ENCODE results near the gene PLEKHM2. TPM values are rescaled to one million over a fixed set of nuclear protein-coding genes. Genes with fewer than 3 reads are reported as not detected.
A peak's percentile ranks its signal among the peaks of the same experiment; 100 is the strongest.

Gene PLEKHM2
- total RNA-seq, 1 donor from 2014 or later: 71.2 TPM

DNA sequence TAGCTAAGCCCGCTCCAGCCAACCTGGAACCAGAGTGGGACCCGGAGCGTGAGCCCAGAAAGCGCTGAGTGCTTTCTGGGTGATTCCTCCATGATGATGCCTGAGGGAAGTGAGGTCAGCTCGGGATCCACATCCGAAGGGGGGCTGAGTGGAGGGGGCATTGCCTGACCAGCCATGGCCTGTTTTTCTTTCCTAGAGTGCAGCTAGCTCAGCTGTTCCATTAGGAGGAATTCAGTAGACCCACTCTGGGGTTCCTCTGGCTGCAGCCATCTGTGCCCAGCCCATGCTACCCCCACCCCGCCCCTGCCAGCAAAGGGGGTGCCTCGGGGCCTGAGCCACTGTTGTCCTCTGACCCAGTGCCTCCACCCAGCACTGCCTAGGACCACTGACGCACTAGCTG is 42.4 kb downstream of the PLEKHM2 start:
- DNase-seq (ENCODE audit: low spot score): no peak

DNA sequence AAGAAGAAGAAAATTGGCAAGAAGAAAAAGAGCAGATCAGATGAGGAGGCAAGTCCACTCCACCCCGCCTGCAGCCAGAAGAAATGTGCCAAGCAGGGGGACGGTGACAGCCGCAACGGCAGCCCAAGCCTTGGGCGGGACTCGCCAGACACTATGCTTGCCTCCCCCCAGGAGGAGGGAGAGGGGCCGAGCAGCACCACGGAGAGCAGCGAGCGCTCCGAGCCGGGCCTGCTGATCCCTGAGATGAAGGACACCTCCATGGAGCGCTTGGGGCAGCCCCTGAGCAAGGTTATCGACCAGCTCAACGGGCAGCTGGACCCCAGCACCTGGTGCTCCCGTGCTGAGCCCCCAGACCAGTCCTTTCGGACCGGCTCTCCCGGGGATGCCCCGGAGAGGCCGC is 42.9 kb downstream of the PLEKHM2 start:
- DNase-seq (ENCODE audit: low spot score): no peak

DNA sequence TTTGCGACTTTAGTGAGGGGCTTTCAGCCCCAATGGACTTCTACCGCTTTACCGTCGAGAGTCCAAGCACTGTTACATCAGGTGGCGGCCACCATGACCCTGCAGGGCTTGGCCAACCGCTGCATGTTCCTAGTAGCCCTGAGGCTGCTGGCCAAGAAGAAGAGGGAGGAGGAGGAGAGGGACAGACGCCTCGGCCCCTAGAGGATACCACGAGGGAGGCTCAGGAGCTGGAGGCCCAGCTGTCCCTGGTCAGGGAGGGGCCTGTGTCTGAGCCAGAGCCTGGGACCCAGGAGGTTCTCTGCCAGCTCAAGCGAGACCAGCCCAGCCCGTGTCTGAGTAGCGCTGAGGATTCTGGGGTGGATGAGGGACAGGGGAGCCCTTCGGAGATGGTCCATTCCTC is 43.3 kb downstream of the PLEKHM2 start:
- no peak for DNase-seq (ENCODE audit: low spot score)

DNA sequence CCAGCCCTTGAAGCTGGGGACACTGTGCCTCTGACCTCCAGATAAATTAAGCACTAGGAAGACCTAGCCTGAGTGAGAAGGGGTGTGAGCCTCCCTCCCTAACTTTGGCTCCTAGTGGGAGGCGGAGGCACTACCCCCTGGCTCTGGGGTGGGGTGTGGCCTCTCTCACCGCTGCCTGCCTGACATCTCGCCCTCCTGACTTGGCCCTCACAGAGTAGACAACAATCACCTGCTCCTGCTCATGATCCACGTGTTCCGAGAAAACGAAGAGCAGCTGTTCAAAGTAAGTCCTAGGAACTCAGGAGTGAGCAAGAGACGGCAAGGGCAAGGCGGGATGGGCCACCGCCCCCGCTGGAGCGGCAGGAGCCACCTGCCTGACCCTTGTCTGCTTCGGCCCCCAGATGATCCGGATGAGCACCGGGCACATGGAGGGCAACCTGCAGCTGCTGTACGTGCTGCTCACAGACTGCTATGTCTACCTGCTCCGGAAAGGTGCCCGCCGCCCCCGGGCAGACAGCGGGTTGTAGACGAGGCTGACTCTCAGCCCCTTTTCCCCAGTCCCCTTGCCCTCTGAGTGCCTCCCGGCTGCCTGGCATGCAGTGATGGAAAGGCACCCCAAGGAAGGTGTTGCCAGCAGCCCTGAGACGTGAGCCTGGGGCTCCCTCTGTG is 43.9 kb downstream of the PLEKHM2 start:
- DNase-seq (ENCODE audit: low spot score): no peak

DNA sequence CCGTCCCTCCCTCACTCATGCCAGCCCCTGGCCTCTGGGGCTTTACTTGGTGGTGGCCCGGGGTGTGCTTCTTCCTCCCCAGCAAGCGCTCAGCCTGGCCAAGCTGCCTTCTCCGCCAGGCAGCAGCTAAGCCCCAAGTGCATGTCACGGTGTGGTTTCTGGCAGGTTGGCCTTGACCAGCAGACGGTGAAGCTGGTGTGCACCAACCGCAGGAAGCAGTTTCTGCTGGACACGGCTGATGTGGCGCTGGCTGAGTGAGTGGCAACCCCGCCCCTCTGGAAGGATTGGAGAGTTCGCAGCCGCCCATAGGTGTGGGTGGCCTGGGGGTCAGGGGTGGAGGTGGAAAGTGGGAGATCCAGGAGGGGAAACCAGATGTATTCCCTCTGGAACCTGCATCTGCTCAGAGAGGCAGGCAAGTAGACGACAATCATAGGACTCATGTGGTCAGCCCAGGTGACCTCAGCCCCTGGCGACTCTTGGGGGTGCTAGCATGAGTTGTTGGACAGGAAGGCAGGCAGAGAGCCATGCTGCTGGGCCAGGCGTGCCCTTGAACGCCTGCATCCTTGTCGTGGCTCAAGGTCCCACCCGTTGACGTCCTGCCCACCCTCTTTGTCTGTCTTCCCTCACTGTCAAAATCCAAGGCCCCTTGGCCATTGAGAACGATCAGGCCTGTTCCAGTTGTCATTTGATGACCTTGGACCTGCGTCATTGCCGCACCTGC is 45.0 kb downstream of the PLEKHM2 start:
- DNase-seq (ENCODE audit: low spot score): no peak

DNA sequence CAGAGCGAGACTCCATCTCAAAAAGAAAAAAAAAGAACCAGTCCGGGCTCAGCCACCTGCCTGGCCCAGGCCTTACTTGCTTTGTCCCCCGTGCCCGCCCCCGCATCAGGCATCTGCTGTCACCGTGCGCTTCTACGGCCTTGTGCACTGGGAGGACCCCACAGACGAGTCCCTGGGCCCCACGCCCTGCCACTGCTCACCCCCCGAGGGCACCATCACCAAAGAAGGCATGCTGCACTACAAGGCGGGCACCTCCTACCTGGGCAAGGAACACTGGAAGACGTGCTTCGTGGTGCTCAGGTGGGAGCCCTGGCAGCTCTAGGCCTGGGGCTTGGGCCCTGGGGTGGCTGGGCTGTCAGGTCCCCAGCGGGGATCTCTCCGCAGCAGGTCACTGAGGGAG is 46.3 kb downstream of the PLEKHM2 start:
- no peak for DNase-seq (ENCODE audit: low spot score)

DNA sequence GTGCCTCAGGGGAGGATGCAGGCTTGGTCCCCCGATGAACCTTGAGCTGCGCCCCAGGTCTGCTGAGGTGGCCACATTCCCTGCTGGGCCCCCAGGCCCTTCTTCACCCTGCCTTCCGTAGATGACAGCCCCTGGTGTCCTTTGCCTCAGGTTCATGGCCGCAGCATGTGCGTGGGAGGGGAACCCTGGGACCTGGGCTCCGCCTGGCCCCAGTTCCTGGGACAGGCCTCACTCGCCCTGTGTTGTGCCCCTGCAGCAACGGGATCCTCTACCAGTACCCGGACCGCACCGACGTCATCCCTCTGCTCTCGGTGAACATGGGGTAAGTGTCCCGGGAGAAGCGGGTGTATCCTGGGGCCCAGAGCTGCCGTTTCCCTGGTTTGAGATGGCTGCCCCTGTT is 46.8 kb downstream of the PLEKHM2 start:
- no peak for DNase-seq (ENCODE audit: low spot score)

DNA sequence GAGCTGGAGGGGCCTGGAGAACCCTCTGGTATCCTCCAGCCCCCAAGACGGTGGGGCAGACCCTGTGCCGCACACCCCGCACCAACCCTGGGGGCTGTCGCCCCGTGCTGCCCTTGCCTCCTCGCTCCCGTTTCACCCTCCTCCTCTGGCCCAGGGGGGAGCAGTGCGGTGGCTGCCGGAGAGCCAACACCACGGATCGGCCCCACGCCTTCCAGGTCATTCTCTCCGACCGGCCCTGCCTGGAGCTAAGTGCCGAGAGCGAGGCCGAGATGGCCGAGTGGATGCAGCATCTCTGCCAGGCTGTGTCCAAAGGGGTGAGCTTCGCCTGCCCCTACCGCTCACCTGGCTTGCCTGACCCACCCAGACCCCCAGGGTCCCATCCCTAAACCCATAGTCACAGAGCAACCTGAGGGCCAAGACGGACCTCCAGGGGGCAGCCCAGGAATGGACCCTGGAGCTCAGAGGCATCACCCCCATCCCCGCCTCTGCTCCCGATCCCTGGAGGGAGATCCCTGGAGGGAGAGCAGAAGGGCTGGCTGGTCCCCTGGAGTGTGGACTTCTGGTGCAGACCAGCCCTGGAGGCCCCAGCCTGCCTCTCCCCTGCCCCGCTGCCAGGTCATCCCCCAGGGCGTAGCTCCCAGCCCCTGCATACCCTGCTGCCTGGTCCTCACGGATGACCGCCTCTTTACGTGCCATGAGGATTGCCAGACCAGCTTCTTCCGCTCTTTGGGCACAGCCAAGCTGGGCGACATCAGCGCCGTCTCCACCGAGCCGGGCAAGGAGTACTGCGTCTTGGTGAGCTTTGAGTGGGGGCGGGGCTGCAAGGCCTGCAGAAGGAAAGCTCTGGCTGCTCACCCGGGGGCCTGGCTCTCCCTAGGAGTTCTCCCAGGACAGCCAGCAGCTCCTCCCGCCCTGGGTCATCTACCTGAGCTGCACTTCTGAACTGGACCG is 47.9 kb downstream of the PLEKHM2 start:
- no peak for DNase-seq (ENCODE audit: low spot score)

DNA sequence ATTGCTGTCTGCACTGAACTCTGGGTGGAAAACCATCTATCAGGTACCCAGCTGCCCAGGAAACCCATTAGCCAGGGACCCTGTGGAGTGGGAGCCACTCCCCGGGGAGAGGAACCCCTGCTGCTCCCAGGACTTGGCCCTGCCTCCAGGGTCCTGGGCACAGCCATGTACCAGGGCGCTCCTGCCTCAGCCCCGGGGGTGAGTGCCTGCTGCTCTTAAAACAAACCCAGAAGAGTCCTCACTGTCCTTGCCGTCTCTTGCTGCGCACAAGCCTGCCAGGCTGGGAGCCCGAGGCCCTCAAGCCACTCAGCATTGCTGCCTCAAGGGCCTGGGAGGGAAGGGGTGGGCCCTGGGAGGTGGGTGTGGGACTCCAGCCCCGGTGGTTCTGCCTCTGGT is 48.6 kb downstream of the PLEKHM2 start:
- no peak for DNase-seq (ENCODE audit: low spot score)

DNA sequence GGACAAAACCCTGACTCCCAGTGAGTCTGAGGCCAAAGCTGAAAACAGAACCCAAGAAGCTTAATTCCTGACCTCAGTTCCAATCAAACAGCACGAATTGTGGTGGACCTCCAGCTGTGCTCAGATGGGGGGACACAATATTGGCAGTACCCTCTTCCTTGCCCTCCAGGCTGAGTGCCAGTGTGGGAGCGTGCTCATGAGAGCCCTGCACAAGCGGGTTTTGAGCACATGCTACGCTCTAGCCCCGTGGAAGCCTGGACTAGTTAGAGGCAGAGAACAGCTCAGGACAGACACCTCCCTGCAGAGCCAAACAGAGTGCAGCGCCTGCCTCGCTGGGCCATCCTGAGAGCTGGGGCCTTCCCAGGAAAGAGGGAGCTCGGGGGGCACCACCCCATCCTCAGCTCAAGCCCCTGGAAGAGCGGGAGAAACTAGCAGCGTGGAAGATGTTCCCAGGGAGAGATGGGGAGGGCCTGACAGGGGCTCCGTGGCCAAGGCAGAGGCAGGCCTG is 49.2 kb downstream of the PLEKHM2 start:
- DNase-seq (ENCODE audit: low spot score): no peak

DNA sequence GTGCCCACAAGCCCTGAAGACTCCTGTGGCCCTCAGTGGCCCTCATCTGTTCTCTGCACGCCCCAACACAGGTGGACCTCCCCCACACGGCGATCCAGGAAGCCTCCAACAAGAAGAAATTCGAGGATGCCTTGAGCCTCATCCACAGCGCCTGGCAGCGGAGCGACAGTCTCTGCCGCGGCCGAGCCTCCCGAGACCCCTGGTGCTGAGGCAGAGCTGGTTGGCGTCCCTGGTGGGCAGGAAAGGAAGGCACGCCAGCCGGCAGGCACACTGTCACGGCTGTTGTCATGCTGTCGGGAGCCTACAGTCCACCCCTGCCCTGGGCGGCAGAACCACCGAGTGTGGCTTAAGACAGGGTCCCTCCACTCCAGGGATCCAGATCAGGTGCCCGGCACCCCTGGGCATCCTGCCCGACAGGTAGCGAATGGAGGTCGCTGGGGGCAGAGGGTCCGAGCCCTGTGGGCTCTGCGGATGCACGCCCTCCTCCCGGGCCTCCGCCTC is 49.7 kb downstream of the PLEKHM2 start:
- no peak for DNase-seq (ENCODE audit: low spot score)

DNA sequence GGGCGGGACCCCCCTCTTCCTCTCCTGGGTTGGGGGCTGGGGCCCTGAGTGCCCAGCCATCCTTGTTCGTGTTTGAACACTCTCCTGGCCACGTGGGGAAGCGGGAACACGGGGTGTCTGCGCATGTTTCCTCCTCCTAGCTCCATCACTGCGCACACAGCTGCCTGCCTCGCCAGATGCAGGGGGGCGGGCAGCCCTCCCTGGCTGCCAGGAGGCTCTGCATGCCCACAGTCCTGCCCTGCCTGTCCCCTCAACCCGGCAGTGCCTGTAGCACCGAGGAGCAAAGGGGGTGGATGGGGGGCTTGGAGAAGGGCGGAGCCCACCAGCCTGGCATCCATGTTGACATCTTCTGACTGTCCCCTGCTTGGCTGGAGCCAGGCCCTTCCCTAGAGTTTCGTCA is 50.2 kb downstream of the PLEKHM2 start:
- DNase-seq (ENCODE audit: low spot score): no peak

DNA sequence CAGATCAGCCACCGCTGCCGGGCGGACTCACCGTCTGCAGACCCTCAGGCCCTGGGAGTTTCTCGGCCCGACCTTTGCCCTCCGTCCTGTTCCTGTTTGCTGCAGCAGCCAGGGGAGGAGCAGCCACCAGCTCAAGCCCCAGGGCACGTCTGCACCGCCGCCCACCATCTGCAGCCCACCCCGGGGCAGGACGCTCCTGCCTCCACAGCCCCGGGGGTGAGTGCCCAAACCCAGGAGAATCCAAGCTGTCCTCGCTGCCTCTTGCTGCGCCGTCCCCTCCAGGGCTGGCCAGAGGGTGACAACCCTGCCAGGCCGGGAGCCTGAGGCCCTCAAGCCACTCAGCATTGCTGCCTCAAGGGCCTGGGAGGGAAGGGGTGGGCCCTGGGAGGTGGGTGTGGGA is 50.8 kb downstream of the PLEKHM2 start:
- DNase-seq (ENCODE audit: low spot score): no peak

DNA sequence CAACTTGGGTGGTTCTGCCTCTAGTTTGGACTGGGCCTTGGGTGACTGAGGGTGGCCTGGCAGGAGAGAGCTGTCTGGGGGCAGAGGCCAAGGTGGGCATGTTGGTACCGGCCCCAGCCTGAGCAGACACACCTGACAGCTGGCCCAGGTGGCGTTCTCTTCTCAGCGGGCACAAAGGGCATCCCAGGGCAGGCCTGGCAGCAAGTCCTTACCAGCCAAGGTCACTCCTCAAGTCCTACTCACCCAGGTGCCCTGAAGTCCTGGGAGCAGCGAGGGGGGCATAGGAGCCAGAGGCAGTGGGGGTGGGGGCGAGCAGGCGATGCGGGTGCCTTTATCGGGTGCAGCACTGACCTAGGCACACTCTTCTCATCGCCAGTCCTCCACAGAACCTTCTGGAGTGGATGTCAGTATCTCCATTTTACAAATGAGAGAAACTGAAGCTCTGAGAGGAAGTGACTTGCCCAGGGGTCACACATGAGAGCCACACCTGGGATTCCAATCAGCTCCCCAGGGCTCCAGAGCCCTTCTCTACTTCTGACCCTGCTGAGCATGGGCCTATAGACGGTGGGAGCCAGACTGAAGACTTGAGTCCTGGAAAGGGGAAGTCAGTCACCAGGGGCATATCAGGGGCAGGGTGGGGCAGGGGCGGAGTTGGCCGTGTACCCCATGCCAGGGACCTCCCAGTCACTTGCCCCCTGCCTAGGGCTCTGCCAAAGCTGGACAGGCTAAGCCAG is 51.4 kb downstream of the PLEKHM2 start:
- DNase-seq (ENCODE audit: low spot score): no peak

DNA sequence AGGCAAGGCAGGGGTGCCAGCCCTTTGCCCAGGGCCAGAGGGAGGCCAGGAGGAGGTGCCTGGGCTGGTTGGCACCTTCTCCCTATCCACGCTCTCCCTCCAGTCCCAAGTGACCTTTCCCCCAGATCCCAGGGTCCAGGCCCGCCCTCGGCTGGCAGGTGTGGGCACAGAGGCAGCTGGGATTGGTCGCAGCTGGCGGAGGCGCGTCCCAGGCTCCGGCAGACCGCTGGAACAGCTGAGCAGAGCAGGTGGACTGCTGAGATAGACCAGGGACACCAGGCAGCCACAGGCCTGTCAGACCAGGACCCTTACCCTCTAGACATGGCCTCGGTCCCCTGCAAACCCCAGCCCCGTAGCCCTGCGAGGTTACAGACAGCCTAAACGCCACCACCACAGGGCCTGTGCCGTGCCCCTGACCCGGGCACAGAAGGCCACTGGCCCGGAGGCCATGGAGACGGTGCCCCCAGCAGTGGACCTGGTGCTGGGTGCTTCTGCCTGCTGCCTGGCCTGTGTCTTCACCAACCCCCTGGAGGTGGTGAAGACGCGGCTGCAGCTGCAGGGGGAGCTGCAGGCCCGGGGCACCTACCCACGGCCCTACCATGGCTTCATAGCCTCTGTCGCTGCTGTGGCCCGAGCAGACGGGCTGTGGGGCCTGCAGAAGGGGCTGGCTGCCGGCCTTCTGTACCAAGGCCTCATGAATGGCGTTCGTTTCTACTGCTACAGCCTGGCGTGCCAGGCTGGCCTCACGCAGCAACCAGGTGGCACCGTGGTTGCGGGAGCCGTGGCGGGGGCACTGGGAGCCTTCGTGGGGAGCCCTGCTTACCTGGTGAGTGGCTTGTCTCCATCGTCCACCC is 52.1 kb downstream of the PLEKHM2 start, which contains the start of gene SLC25A34:
Gene SLC25A34, plus strand, starts transcription at position 221 of the 854 bp plus-strand sequence. Its CDS starts 228 bp downstream, at position 449.
- DNase-seq (ENCODE audit: low spot score): peak; percentile 84

DNA sequence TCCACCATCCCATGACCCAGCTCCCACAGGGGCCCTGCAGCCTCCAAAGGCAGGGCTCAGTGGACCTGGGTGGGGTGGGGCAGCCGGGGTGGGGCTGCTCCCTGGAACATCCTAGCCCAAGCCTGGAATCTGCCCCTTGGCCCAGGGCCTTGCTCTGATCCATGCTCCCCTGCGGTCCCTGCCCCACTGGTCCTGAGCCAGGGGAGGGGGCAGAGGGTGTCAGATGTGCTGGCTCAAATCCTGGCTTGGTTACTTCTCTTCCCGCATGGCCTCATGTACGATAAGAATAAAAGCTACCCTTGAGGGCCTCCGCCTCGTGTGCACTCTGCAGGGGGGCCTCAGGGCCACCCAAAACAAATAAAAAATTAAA is 52.8 kb downstream of the PLEKHM2 start:
- no peak for DNase-seq (ENCODE audit: low spot score)

DNA sequence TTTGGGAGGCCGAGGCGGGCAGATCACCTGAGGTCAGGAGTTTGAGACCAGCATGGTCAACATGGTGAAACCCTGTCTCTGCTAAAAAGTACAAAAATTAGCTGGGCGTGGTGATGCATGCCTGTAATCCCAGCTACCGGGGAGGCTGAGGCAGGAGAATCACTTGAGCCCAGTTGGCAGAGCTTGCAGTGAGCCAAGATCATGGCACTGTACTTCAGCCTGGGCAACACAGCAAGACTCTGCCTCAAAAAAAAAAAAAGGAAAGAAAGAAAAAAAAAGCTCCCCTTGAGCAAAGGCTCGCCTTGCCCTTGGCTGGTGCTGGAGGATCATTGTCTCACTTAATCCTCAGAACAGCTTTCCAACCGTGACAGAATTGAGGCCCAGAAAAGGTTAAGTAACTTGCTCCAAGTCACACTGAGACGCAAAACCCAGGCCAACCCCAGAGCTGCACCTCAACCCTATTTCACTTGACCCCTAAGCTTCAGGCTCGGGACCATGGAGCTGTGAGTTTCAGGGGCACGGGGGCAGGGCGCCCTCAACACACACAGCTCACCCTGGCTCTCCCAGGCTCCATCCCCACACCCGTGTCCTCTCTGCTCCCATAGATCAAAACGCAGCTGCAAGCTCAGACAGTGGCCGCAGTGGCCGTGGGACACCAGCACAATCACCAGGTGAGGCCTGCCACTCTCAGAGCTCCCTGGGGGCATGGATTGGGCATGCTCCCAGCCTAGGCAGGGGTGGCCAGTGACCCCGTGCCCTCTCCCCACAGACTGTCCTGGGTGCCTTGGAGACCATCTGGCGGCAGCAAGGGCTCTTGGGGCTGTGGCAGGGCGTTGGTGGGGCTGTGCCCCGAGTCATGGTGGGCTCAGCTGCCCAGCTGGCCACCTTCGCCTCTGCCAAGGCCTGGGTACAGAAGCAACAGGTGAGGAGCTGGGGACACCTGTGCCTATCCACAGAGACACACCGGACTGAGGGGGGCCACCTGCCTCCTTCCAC is 53.5 kb downstream of the PLEKHM2 start:
- no peak for DNase-seq (ENCODE audit: low spot score)

DNA sequence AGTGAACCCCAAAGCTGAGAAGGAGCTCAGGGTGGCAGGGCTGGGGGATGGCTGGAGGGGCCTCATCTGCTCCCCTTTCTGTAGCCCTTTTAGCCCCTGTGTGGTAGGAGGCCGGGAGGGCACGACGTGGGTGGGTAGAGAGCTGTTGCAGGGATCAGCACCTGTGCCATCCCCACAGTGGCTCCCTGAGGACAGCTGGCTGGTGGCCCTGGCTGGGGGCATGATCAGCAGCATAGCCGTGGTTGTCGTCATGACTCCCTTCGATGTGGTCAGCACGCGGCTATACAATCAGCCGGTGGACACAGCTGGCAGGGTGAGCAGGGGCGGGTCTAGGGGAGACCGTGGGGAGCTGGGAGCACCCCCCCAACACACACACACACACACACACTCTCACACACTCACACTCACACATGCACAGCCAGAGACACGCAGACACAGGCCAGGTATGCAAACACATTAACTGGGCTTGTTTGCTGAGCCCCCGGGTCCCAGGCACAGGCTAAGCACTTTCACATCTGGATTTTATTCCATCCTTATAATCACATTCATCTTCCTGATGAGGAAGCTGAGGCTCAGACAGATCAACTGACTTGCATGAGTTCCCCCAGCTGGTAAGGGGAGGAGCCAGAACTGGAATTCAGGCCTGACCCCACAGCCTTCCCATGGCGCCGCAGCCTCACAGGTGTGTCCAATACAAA is 54.4 kb downstream of the PLEKHM2 start:
- DNase-seq (ENCODE audit: low spot score): no peak

Measured in mucosa of gallbladder (tissue), 1 donor.